SH-SY5Y (cell line): ENCODE measurements around the gene XPOT.

ENCODE experiments used
- GATA2 ChIP-seq: IDR thresholded peaks from 2 replicates; pipeline ENCODE4 v1.6.1; 2011; ENCODE audit warnings: mild to moderate bottlenecking, low read depth, low read length
- GATA3 ChIP-seq: IDR thresholded peaks from 2 replicates; pipeline ENCODE4 v1.6.1; 2011; ENCODE audit warnings: low read depth, mild to moderate bottlenecking, low read length, moderate library complexity

- TF ChIP-seq GATA3 (no peak), GATA2 (no peak)
Measured at GRCh38 chr12:64445490-64445889, 41.3 kb downstream of the XPOT start.
